HG02973 (cell line): ENCODE measurements around the gene CPED1.
"Not testable (repeated sequence)": the region's sequence is repeated elsewhere in the genome, so short reads cannot be mapped to it uniquely, and the experiment has no call there.

ENCODE experiments used
- ATAC-seq: cut with Tn5 transposase; IDR thresholded peaks from one replicate; pipeline ENCODE4 v1.9.1; 2021; ENCODE audit warnings: moderate library complexity; ENCODE audit not compliant: unreplicated experiment

CPED1 gene

DNA sequence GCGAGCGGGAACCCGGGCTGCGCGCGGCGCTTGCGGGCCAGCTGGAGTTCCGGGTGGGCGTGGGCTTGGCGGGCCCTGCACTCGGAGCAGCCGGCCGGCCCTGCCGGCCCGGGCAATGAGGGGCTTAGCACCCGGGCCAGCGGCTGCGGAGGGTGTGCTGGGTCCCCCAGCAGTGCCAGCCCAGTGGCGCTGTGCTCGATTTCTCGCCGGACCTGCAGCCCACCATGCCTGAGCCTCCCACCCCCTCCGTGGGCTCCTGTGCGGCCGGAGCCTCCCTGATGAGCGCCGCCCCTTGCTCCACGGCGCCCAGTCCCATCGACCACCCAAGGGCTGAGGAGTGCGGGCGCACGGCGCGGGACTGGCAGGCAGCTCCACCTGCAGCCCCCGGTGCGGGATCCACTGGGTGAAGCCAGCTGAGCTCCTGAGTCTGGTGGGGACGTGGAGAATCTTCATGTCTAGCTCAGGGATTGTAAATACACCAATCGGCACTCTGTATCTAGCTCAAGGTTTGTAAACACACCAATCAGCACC lies 71.5 kb downstream of the CPED1 start:
- not testable (repeated sequence) for ATAC-seq

DNA sequence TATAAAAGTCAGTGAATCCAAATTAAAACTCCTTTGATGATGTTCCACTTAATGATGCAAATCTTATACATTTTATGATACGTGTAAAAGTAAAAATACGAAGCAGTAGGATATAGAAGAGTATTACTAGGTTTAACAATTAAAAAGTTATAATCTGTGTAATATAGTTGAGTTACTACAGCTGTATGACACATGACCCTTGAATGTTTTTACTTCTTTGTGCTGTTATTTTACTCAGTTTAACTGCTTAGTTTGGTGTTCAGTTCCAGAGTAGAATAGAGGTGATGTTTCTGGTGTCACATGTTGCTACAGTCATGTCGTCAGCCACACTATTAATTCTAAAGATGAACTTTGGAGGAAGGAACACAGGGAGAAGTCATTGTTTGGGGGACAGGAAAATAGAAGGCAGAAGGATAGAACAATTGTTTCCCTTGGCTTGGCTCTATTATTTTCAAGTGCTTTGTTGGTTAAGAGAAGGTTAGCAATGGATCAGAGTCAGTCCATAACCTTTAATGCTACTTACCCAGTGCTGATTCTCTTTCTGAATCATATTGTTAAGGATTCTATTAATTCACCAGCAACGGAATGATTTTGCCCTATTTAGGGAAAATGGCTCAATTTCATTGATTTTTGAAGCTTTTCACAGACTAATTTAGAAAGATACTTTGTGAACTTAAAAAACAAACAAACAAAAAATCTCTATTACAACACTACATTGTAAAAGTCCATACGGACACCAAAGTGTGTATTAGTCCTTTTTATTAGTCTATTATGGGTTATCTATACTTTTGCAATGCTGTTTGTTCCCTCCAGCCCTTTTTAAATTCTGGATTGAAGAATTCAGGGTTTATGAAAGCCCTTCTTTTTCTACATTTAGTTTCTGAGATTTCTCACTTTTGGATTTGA lies 73.4 kb downstream of the CPED1 start:
- ATAC-seq, result no peak

DNA sequence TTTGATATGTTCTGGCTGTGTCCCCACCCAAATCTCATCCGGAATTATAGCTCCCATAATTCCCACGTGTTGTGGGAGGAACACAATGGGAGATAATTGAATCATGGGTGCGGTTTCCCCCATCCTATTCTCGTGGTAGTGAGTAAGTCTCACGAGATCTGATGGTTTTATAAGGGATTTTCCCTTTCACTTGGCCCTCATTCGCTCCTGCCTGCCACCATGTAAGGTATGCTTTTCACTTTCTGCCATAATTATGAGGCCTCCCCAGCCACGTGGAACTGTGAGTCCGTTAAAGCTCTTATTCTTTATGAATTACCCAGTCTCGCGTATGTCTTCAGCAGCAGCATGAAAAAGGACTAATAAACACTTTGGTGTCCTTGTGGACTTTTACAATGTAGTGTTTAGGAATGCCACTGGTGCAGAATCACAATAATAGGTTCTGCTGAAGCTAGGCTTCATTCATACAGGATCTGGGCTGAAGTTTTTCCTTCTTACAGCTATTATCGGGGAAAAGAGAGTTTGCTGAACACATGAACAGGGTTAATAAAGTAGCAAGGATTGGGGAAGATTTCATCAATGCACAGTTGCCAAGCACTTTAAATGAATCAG lies 74.3 kb downstream of the CPED1 start:
- ATAC-seq, result no peak

DNA sequence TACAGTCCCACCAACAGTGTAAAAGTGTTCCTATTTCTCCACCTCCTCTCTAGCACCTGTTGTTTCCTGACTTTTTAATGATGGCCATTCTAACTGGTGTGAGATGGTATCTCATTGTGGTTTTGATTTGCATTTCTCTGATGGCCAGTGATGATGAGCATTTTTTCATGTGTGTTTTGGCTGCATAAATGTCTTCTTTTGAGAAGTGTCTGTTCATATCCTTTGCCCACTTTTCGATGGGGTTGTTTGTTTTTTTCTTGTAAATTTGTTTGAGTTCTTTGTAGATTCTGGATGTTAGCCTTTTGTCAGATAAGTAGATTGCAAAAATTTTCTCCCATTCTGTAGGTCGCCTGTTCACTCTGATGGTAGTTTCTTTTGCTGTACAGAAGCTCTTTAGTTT lies 79.2 kb downstream of the CPED1 start:
- ATAC-seq, result not testable (repeated sequence)

DNA sequence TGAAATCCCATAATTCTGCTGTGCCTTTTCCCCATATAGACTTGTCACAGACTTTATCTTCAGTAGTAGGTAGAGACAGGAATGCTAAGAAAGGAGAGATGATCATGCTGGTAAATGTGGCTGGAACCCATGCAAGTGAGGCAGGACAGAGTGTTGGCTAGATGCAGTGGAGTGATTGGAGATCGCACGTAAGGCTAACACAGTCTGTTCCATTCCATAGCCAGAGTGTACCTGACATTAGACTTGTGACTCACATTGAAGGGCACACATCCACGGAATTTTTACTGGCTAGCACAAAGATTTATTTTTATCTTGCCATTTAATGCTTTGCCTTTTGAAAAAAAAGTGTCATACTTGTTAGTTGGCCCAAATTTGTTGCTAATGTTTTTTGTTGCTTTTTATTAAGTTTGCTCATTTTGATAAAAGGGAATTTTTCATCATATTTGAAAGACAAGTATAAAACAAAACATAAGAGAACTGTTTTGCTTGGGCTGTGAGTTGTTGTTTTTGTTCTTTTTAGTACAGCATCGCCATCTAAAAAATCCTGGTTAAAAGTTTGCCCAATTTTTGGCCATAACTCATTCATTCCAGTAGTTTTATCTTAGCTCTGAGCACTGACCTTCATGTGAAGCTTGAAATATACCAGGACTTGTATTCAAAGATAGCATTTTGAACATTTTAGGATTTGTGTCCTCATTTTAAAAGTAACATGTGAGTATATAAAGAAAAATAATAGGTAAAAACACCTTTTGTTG lies 81.0 kb downstream of the CPED1 start:
- ATAC-seq, result no peak

DNA sequence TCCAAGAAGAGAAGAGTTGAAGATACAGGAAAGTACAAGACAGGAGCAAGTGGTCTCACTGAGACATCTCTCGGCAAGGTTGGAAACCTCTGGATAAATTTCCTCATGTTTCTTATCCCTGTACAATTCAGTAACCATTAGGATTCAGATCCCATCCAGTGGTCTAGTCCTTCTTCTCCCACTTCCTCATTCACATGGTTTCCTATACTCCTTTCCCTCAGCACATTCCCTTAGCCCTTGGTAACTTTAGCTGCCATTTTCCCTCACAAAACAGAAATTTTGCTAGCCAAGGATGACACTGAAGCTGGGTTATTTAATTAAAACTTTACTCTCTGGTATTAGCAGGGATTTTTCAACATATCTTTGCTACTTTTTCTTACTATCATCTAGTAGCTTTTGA lies 82.6 kb downstream of the CPED1 start:
- ATAC-seq, result no peak

DNA sequence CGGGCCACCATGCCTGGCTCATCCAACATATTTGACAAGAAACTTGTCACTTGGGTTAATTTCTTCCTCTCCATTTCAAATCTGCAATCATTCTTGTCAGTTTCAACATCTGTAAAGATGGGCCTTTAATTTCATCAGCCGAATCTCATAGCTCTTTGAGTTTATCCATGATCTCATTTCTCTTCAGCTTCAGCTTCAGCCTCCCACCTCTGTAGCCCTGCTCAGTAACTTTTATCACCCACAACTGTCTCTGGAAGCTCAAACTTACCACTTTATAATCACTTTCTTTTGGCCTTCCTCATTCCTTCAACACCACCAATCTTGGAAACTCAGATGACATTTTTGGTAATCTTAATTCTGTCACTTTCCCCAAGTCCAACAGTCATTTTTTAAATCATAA lies 83.2 kb downstream of the CPED1 start:
- no peak for ATAC-seq

DNA sequence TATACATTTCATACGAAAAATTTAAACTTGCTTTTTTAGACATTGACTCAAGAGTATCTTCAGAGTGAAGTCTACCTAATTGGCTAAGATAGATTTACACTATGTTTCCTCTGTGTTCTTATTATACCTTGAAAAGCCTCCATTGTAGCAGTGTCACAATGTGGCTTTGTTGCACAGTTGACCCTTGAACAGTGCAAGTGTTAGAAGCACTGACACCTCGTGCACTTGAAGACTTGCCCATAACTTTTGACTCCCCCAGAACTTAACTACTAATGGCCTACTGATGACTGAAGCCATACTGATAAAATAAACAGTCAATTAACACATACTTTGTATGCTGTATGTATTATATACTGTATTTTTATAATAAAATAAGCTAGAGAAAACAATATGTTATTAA lies 84.3 kb downstream of the CPED1 start:
- no peak for ATAC-seq

DNA sequence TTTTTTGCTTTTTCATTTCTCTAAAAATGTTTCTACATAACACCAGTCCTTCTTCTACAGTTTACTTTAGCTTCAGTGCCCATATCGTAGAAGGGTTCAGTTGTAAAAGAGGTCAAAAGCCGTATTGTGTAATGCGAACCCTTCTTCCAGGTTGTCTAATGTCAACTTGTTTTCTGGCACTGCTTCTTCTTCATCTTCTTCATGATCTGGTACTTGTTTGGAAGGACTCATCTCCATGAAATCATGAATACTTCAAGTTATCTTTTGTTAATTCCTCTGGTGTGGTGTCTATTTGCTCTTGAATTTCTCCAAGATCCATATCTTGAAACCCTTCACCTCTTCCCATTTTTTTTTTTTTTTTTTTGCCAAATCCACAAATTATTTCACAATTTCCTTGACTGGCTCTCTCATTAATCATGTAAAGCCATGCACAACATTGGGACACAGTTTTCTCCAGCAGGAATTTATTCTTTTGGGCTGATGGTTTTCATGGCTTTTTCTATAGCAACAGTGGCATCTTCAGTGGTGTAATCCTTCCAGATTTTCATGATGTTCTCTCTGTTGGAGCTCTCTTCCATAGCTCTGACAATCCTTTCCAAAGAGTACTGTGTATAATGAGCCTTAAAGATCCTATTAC lies 85.1 kb downstream of the CPED1 start:
- no peak for ATAC-seq

DNA sequence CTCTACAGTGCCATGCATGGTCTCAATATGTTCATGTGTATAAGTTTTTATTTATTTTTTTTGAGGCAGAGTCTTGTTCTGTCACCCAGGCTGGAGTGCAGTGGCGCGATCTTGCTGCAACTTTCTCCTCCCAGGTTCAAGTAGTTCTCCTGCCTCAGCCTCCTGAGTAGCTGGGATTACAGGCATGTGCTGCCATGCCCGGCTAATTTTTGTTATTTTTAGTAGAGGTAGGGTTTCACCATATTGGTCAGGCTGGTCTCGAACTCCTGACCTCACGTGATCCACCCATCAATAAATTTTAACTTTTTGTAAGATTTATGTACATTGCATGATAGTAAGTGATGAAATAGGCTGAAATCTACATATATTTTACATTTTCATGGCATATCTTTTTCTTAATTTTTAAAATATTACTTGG lies 86.9 kb downstream of the CPED1 start:
- not testable (repeated sequence) for ATAC-seq

DNA sequence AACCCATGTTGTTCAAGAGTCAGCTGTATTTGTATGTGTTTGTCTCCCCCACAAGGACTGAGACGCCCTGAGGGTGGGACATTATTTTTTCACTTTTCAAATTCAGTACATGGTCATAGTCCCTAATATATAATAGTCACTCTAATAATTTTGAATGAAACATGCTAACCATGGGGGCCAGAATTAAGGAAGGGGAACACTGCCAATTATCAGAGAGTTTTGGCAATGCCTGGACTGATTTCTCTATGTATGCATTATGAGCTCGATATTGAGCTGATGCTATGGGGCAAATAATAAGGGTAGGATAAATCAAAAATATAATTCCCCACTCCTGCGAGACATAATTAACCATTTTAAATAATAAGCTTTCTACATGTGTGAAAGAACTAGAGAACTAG lies 87.4 kb downstream of the CPED1 start:
- no peak for ATAC-seq

DNA sequence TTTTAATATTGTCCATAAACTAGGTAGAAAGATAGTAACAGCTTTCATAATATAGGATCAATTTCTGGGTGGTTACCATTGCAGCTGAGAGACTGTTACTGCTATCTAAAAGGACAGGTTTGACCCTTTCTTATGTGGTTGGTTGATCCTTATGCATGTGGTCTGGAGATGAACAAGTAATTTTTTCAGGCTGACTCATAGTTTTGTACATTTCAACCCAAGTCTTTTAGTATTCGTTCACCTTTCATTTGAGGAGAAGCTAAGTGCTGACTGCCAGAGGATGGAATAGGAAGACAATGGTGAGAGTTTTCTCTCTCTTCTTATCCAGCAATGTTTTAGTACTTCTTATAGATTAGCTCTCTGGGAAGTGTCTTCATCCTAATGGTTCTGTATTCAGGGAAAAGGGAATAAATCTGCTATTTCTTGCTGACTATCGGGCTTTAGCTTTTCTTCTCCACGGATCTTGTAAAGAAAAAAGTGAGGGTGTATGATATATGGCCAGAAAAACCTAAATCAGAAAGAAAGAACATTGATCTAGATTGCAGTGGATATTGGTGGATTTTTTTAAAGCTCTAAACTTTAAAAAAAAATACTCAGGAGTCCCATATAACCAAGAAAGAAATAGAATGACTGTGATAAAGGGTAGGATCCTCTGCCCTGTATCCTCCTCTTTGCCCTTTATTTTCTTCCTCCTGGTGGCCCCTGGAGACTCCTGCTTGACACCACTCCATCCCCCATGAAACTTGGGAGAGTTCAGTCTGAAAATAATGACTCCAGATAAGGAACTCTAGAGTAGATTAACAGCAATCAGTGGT lies 88.0 kb downstream of the CPED1 start:
- no peak for ATAC-seq

DNA sequence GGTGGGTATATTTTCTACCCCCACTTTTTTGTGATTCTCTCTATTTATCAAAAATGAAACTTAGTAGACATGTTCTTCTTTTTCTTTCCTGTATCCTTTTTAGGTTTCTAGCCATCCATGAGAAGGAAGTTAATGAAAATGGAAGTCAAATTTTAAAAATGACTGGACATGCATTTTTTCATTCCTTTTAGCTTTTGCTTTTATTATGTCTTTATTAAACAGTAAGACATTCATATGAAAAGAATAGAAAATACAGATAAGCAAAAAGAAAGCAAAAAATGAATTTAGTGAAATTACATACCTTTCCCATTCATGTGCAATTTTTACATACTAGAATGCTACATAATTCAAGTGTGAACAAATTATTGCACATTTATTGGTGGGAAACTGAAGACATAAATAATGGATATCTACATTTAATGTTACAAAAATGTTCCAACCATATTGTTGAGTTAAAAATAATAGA lies 88.7 kb downstream of the CPED1 start:
- ATAC-seq, result no peak

DNA sequence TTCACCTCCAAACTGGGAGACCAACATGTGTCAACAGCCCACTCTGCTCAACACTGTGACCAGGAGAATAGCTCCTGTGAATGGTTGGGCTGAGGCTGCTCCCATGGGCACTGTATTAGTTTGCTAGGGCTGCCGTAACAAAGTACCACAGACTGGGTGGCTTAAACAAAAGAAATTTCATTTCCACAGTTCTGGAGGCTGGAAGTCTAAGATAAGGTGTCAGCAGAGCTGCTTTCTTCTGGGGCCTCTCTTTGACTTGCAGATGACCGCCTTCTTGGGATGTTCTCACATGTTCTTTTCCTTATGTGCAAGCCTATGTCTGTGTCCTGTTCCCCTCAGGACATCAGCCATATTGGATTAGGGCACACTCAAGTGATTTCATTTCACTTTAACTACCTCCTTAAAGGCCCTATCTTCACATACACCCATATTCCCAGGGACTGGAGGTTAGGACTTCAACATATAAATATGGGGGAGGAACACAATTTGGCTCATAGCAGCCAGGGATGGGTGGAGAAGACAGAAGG lies 90.3 kb downstream of the CPED1 start:
- no peak for ATAC-seq

DNA sequence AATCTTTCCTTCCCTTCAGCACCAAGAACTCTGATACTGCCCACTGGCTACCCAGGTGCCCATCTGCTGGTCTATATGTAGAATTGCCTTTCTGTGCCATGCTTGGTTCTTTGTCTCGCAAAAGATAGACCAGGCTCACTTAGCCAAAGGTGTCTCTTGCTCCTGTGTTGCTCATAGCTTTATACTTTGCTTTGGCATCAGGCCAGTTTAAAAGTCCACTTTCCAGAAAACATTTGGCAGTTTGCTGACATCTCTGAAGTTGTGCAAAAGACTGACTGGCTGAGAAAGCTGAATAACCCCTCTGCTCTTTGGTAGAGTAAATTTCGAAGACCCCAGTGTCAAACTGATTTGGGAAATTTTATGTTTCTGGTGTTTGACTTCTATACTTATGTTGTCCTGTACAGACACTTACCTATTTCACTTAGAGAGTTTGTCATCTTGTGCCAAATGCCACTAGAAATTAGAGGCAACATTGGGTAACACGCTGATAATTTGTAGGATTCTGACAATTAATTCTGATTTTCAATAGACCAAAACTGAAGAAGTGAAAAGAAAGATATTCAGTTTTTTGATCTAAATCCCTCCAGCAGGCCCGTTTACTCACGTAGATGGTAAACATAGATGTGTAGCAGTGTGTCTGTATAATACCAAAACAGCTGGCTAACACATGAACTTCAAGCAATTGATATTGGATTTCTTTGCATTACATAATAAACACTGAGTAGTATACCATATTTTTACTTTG lies 91.1 kb downstream of the CPED1 start:
- no peak for ATAC-seq

DNA sequence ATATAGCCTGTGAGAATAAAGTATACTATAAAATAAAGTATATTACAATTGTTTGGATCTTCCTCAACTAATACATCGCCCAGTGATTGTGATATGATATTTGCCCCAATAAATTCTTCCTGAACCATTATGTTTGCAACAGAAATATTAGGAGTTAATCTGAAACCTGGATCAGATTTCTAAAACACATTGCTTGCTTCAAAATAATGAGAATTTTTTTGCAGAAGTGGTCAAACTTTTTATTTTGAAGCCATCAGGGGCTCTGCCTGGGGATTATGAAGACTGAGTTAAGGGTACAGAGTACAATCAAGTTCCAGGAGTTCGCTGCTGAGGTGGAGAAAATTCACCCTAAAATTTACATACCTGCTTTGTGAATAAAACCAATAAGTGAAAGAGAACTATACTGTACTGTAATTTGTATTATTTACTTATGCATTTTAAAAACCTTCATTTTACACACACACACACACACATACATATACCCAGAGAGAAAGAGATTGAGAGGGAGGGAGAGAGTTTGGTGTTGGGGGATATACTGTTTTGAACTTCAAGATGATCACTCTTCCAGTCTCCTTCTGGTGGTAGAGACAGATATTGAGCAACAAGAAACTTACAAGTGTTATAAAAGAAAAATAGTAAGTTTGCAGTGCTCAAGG lies 91.9 kb downstream of the CPED1 start:
- no peak for ATAC-seq

DNA sequence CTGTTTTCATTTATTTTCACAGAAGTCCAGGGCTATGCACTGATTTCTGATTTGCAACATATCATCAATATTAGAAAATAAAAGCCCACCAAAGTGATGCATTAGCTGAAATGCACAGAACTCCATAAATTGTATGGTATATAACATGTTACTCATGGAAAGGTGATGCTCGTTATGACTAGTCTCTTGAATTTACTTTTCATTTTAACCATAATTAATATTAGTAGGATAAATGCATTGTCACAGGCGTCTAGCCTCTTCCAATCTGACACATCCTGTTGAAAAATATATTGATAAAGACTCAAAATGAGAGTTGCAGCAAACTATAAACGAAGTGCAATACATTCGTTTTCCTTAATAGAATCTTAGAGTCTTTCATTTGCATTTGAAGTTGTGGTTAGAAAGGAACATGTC lies 92.4 kb downstream of the CPED1 start:
- no peak for ATAC-seq

DNA sequence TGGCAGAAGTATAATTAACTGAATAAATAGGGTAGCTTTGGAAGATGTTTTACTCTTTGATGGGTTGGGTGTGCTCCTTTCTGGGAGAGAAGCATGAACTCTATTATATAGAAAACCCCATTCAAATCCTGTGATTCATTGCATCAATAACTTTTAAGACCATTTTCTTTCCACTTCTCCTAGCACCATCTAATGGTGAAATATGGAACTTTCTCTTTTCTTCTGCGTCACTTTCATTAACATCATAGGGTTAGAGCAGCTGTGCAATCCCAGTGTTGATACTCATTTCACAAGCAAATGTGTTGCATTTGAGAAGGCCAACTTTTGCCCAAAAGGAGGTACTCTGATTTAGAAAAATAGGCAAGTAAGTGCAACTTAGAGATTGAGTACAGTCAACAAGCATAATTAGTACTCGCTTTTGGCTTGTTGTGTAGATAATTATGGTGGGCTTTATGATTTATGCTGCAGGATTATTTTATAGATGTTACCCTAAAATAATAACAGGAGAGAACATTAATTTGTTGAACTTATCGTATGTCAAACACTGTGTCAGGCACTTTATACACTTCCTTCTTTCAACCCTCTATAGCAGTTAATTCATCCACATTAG lies 92.9 kb downstream of the CPED1 start:
- peak; percentile 82 for ATAC-seq
